Keratinocyte (primary cell): ENCODE data around the gene NPIPB6. TPM values are rescaled to one million over a fixed set of nuclear protein-coding genes. Genes with fewer than 3 reads are reported as not detected.

Source experiments
- DNase-seq: peaks from one replicate; pipeline ENCODE4 v3.0.0-alpha.2; 2011; ENCODE audit warnings: low read depth, missing footprints, low spot score
- FAIRE-seq: peaks from 2 replicates; lab custom pipeline; 2011; peaks lifted over from hg19 to GRCh38; lab: Jason Lieb, UNC
- H2AFZ ChIP-seq: 2 replicates; pipeline ENCODE4 v1.6.0; 2012; ENCODE audit warnings: low read length, control low read depth, inconsistent platforms; ENCODE audit not compliant: control insufficient read depth
- H3K27ac ChIP-seq: 2 replicates; pipeline ENCODE4 v1.5.1; 2011; ENCODE audit warnings: low read length; ENCODE audit not compliant: control insufficient read depth, insufficient read depth
- H3K27me3 ChIP-seq: 3 replicates; pipeline ENCODE4 v1.6.0; 2011; ENCODE audit warnings: low read length; ENCODE audit not compliant: control insufficient read depth, insufficient read depth; ENCODE audit errors: extremely low read depth
- H3K36me3 ChIP-seq, 2 experiments: 2 replicates in 1 of 2; 3 replicates in 1 of 2; pipeline ENCODE4 v1.5.1; 2011; ENCODE audit warnings: low read length in 2 of 2, mild to moderate bottlenecking in 1 of 2; ENCODE audit not compliant: control insufficient read depth in 2 of 2, insufficient read depth in 2 of 2; ENCODE audit errors: extremely low read depth in 1 of 2
- H3K4me1 ChIP-seq: 3 replicates; pipeline ENCODE4 v1.5.1; 2011; ENCODE audit warnings: low read length; ENCODE audit not compliant: control insufficient read depth, insufficient read depth; ENCODE audit errors: extremely low read depth
- H3K4me2 ChIP-seq: 3 replicates; pipeline ENCODE4 v1.6.0; 2011; ENCODE audit warnings: low read depth, low read length; ENCODE audit not compliant: control insufficient read depth, insufficient read depth; ENCODE audit errors: extremely low read depth
- H3K4me3 ChIP-seq, 3 experiments: fragments of 200-600 bp in 1 of 3; sonication (generic) in 1 of 3; 2 replicates in 2 of 3; 3 replicates in 1 of 3; pipeline ENCODE4 v1.5.1; 2011 to 2016; ENCODE audit warnings: low read length in 3 of 3, mild to moderate bottlenecking in 3 of 3, control low read depth in 2 of 3, inconsistent platforms in 1 of 3, low read depth in 1 of 3, mixed read lengths in 1 of 3, mixed run types in 1 of 3, moderate library complexity in 1 of 3; ENCODE audit not compliant: control insufficient read depth in 2 of 3, insufficient read depth in 2 of 3; ENCODE audit errors: extremely low read depth in 1 of 3
- H3K79me2 ChIP-seq: 2 replicates; pipeline ENCODE4 v1.6.0; 2012; ENCODE audit warnings: low read length; ENCODE audit not compliant: control insufficient read depth, insufficient read depth
- H3K9ac ChIP-seq: 3 replicates; pipeline ENCODE4 v1.6.0; 2011; ENCODE audit warnings: low read length; ENCODE audit not compliant: control insufficient read depth, insufficient read depth; ENCODE audit errors: extremely low read depth
- H3K9me1 ChIP-seq: 3 replicates; pipeline ENCODE4 v1.6.0; 2011; ENCODE audit warnings: low read length; ENCODE audit not compliant: control insufficient read depth, insufficient read depth; ENCODE audit errors: extremely low read depth
- H3K9me3 ChIP-seq: 2 replicates; pipeline ENCODE4 v1.5.1; 2012; ENCODE audit warnings: low read depth, low read length; ENCODE audit not compliant: control insufficient read depth
- H4K20me1 ChIP-seq: 3 replicates; pipeline ENCODE4 v1.6.0; 2011; ENCODE audit warnings: low read length; ENCODE audit not compliant: control insufficient read depth, insufficient read depth; ENCODE audit errors: extremely low read depth
- EZH2 ChIP-seq: IDR thresholded peaks from one replicate; pipeline ENCODE4 v1.6.1; 2012; ENCODE audit warnings: inconsistent platforms, mild to moderate bottlenecking, low read length, moderate library complexity
- dilution Hi-C: fragments of 300-500 bp; cut with MboI; formaldehyde crosslinking; loops from one replicate; pipeline ENCODE4 v1.7.0; 2020; ENCODE audit warnings: low sequenced_read_pairs; ENCODE audit not compliant: extremely low pct_ligation_motif_present
- polyA plus RNA-seq, 5 experiments: library from polyadenylated mRNA; depleted of rRNA in 3 of 5; stranded (reverse) in 3 of 5; stranded (forward) in 1 of 5; unstranded in 1 of 5; fragments of >200 nt; gene quantifications; 1 replicate in 1 of 5; 2 replicates in 3 of 5; 3 replicates in 1 of 5; pipeline versions ENCODE4 v1.2.1 to v1.2.3, GENCODE V29; 2011 to 2012; ENCODE audit warnings: missing spikeins in 2 of 5, low read depth in 1 of 5, low replicate concordance in 1 of 5
- TF ChIP-seq, protein P1 (sequence below), 3 experiments: IDR thresholded peaks in 1 of 3; conservative IDR thresholded peaks in 1 of 3; optimal IDR thresholded peaks in 1 of 3; 2 replicates in 2 of 3; 3 replicates in 1 of 3; pipeline versions ENCODE3 to v1.5.1; 2011; ENCODE audit warnings: low read length in 3 of 3, mild to moderate bottlenecking in 3 of 3, moderate library complexity in 2 of 3, control low read depth in 1 of 3, inconsistent platforms in 1 of 3; ENCODE audit not compliant: insufficient read depth in 2 of 3; ENCODE audit errors: extremely low read depth in 1 of 3

Gene NPIPB6
- polyA plus RNA-seq, 1 donor (not counting 4 experiments of a cell fraction or from before 2014, with no cell fraction given), result 0.38 TPM

DNA sequence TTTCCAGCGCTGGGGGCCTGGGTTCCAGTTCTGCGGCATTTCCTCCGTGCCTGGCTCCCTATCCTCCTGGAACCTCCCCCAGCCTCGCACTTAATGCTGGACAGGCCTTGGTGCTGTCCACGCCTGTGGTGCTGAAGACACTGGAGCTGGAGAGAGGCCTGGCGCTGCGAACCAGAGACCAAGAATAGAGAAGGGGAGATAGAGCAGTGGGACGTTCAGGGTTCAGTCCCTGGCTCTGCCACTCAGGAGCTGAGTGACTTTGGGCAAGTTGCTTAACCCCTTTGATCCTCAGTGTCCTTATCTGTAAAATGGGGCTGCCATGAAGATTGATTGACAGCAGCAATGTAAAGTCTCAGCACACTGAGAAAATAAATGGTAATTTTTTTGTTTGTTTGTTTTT is 59.1 kb downstream of the NPIPB6 start:
- Histone ChIP-seq H2AFZ (no peak overlapping the region), H3K27ac (no peak overlapping the region), H3K9me3 (no peaks in the 10 kb centered on the region), H3K9ac (no peak overlapping the region), H3K4me1 (no peaks in the 10 kb centered on the region), H3K4me2 (no peak overlapping the region), H3K36me3 (no peaks in the 10 kb centered on the region), H3K27me3 (peaks cover 8% of the 10 kb centered on the region), H3K4me3 (no peak overlapping the region), H4K20me1 (no peaks in the 10 kb centered on the region), H3K79me2 (no peaks in the 10 kb centered on the region), H3K9me1 (no peaks in the 10 kb centered on the region)
- FAIRE-seq (no peak), DNase-seq (no peak)
- dilution Hi-C loops, result no loop called here
- TF ChIP-seq, protein P1, sequence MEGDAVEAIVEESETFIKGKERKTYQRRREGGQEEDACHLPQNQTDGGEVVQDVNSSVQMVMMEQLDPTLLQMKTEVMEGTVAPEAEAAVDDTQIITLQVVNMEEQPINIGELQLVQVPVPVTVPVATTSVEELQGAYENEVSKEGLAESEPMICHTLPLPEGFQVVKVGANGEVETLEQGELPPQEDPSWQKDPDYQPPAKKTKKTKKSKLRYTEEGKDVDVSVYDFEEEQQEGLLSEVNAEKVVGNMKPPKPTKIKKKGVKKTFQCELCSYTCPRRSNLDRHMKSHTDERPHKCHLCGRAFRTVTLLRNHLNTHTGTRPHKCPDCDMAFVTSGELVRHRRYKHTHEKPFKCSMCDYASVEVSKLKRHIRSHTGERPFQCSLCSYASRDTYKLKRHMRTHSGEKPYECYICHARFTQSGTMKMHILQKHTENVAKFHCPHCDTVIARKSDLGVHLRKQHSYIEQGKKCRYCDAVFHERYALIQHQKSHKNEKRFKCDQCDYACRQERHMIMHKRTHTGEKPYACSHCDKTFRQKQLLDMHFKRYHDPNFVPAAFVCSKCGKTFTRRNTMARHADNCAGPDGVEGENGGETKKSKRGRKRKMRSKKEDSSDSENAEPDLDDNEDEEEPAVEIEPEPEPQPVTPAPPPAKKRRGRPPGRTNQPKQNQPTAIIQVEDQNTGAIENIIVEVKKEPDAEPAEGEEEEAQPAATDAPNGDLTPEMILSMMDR (optimal IDR thresholded peaks at IDR 0.05 in 1 of 3, IDR thresholded peaks at IDR 0.05 in 1 of 3, conservative IDR thresholded peaks at IDR 0.05 in 1 of 3; ENCODE audit: extremely low read depth in 1 of 3, insufficient read depth in 2 of 3, low read length in 3 of 3), result no peak
- TF ChIP-seq EZH2, result no peak

DNA sequence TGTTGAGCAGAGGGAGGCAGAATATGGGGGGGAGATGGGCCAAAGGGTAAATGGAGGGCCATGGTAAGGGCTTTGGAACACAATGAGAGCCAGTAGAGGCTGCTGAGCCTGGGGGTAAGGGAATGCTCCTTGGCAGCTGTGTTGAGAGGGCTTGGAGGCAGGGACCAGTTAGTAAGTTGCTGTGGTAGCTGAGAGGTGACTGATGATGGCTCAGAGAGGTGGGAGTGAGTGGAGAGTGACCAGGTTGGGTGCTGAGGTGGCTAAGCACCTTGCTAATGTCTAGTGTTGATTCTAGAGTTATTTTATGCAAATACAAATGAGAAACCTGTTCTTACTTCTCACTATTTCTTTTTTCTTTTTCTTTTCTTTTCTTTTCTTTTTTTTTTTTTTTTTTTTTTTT is 60.2 kb downstream of the NPIPB6 start:
- H3K9ac ChIP-seq, result no peak overlapping the region
- H3K9me1 ChIP-seq, result no peaks in the 10 kb centered on the region
- DNase-seq, result no peak
- H4K20me1 ChIP-seq, result no peaks in the 10 kb centered on the region
- peaks cover 8% of the 10 kb centered on the region for H3K27me3 ChIP-seq
- H3K9me3 ChIP-seq, result no peaks in the 10 kb centered on the region
- H3K4me1 ChIP-seq, result no peaks in the 10 kb centered on the region
- no peak overlapping the region for H3K4me2 ChIP-seq
- H2AFZ ChIP-seq, result no peak overlapping the region
- H3K27ac ChIP-seq, result no peak overlapping the region
- no peak overlapping the region for H3K4me3 ChIP-seq
- FAIRE-seq, result no peak
- dilution Hi-C loops, result no loop called here
- H3K79me2 ChIP-seq, result no peaks in the 10 kb centered on the region
- TF ChIP-seq EZH2, result no peak
- H3K36me3 ChIP-seq, result no peaks in the 10 kb centered on the region

DNA sequence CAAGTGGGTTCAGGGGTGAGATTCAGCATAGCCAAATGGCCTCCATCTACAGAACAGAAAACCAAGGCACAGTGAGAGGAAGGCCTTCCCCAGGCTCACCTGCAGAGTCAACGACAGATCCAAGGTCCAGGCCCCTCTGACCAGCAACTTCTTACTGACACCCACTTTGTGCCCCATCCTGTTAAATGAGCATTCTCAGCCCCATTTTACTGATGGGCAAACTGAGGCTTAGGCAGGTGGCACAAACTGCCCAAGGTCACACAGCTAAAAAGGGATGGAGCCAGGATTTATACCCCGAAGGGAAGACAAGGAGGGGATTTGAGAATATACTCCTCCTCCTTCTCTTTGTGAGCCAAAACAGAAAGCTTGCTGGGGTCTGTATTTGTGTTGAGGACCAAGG is 61.7 kb downstream of the NPIPB6 start:
- Histone ChIP-seq H3K4me3 (no peak overlapping the region), H2AFZ (no peak overlapping the region), H4K20me1 (no peaks in the 10 kb centered on the region), H3K27ac (no peak overlapping the region), H3K4me2 (no peak overlapping the region), H3K9ac (no peak overlapping the region), H3K9me1 (no peaks in the 10 kb centered on the region), H3K27me3 (peaks cover 8% of the 10 kb centered on the region), H3K9me3 (no peaks in the 10 kb centered on the region), H3K36me3 (no peaks in the 10 kb centered on the region), H3K4me1 (no peaks in the 10 kb centered on the region), H3K79me2 (no peaks in the 10 kb centered on the region)
- dilution Hi-C loops, result no loop called here
- FAIRE-seq (no peak), DNase-seq (no peak)
- TF ChIP-seq, protein P1 (optimal IDR thresholded peaks at IDR 0.05 in 1 of 3, IDR thresholded peaks at IDR 0.05 in 1 of 3, conservative IDR thresholded peaks at IDR 0.05 in 1 of 3; ENCODE audit: extremely low read depth in 1 of 3, insufficient read depth in 2 of 3, low read length in 3 of 3), result no peak
- no peak for TF ChIP-seq EZH2
